Mesenteric fat pad (tissue), 1 donor: ENCODE data around the gene ATP5F1D. TPM values are rescaled to one million over a fixed set of nuclear protein-coding genes. Genes with fewer than 3 reads are reported as not detected.

Experiments
- DNase-seq: peaks from one replicate; pipeline ENCODE4 v3.0.0-alpha.2; 2020; ENCODE audit warnings: low spot score
- total RNA-seq: library from RNA; stranded (reverse); fragmentation: NEBNext Ultra II Directional; extraction: Animal tissue kit (Norgen Biotek cat#: 25700); gene quantifications from one replicate; pipeline ENCODE4 v1.2.1, GENCODE V29; 2021
- donor health status: DM: yes; HTN: yes; CAD: no.

Gene ATP5F1D
- total RNA-seq, 1 donor from 2014 or later, result 189 TPM

GRCh38 chr19:1256646-1257474 lies 15.3 kb downstream of the ATP5F1D start:
- DNase-seq, result no peak

- DNase-seq, result no peak
These were observed 16.1 kb downstream of the ATP5F1D start for GRCh38 chr19:1257475-1258162.

- DNase-seq, result no peak
These were observed 16.6 kb downstream of the ATP5F1D start for GRCh38 chr19:1258163-1258492.

GRCh38 chr19:1258707-1259205 lies 17.2 kb downstream of the ATP5F1D start:
- no peak for DNase-seq

GRCh38 chr19:1259206-1259875 lies 17.8 kb downstream of the ATP5F1D start:
- DNase-seq, result no peak

GRCh38 chr19:1259876-1260748 lies 18.6 kb downstream of the ATP5F1D start:
- no peak for DNase-seq

GRCh38 chr19:1260749-1261537 lies 19.4 kb downstream of the ATP5F1D start:
- peak; percentile 100 for DNase-seq

GRCh38 chr19:1261538-1261797 lies 19.9 kb downstream of the ATP5F1D start:
- no peak for DNase-seq

- DNase-seq, result no peak
These were observed 20.5 kb downstream of the ATP5F1D start for GRCh38 chr19:1261798-1262622.

GRCh38 chr19:1262623-1263123 lies 21.1 kb downstream of the ATP5F1D start:
- DNase-seq, result no peak

- no peak for DNase-seq
These were observed 21.6 kb downstream of the ATP5F1D start for GRCh38 chr19:1263188-1263587.

GRCh38 chr19:1264801-1265614 lies 23.5 kb downstream of the ATP5F1D start:
- no peak for DNase-seq

- no peak for DNase-seq
These were observed 24.1 kb downstream of the ATP5F1D start for GRCh38 chr19:1265615-1266128.

GRCh38 chr19:1266129-1266915 lies 24.8 kb downstream of the ATP5F1D start:
- peak; percentile 99 for DNase-seq

GRCh38 chr19:1266916-1267476 lies 25.4 kb downstream of the ATP5F1D start:
- DNase-seq, result peak; percentile 98

GRCh38 chr19:1267477-1268225 lies 26.1 kb downstream of the ATP5F1D start:
- no peak for DNase-seq
